Loucy (cell line): ENCODE measurements around the gene ZNF786.

Experiments
- CTCF ChIP-seq: fragments of 200-600 bp; sonication (generic); conservative IDR thresholded peaks from 2 replicates; pipeline ENCODE4 v1.5.1; 2014; ENCODE audit warnings: mild to moderate bottlenecking, antibody characterized with exemption, low read length
- EZH2phosphoT487 ChIP-seq: fragments of 200-600 bp; IDR thresholded peaks from 2 replicates; pipeline ENCODE4 v1.6.1; 2018; ENCODE audit warnings: antibody characterized with exemption, mild to moderate bottlenecking, moderate library complexity, borderline replicate concordance

- TF ChIP-seq CTCF (no peak), EZH2phosphoT487 (no peak)
These were observed 3.1 kb downstream of the ZNF786 start for GRCh38 chr7:149087376-149087775.
